SK-N-SH treated with all-trans-retinoic acid at 6 μM for 48 hours (cell line): ENCODE results near the gene DOC2B.

Experiments
- ARNTL ChIP-seq: fragments of 450-650 bp; formaldehyde crosslinking; IDR thresholded peaks from 2 replicates; pipeline ENCODE4 v1.5.0; 2020; ENCODE audit warnings: low read depth, mild to moderate bottlenecking, moderate library complexity, borderline replicate concordance
- PPARA ChIP-seq: fragments of 250-450 bp; sonication (Bioruptor Pico); IDR thresholded peaks from 2 replicates; pipeline ENCODE4 v1.5.0; 2020; ENCODE audit warnings: mild to moderate bottlenecking, borderline replicate concordance
- TOX ChIP-seq: fragments of 250-450 bp; sonication (Bioruptor Pico); IDR thresholded peaks from 2 replicates; pipeline ENCODE4 v1.8.0; 2021; ENCODE audit warnings: mild to moderate bottlenecking, moderate library complexity, borderline replicate concordance
- TF ChIP-seq, protein P1 (sequence below): fragments of 250-450 bp; sonication (Bioruptor Pico); IDR thresholded peaks from 2 replicates; pipeline ENCODE4 v1.5.0; 2020; ENCODE audit warnings: mild to moderate bottlenecking, moderate library complexity

DNA sequence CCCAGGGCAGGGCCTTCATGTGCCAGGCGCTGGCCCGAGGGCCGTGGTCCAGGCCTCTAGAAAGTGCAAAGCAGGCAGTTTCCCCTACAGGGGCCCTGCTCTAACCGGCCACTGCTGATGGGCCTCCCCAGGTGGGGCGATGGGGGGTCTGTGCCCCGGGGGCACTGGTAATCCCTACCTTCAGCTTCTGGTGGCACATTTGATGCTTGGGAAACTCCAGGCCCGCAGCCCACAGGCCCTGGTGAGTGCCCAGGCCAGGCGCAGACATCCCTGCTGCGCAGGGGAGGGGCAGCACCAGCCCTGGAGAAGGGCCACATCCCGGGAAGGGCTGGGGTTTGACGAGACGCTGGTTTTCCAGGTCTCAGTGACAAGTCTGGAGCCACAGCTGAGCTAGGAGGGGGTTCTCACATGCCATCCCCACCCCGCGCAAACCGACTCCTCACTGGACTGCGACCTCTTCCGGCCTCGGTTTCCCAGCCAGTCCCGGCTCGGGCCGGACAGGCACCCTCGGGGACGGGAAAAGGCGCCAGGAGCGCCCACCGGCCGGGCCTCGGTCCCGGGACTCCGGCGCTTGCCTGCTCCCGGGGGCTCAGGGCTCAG, 1.6 kb downstream of the DOC2B start:
- TF ChIP-seq, protein P1, sequence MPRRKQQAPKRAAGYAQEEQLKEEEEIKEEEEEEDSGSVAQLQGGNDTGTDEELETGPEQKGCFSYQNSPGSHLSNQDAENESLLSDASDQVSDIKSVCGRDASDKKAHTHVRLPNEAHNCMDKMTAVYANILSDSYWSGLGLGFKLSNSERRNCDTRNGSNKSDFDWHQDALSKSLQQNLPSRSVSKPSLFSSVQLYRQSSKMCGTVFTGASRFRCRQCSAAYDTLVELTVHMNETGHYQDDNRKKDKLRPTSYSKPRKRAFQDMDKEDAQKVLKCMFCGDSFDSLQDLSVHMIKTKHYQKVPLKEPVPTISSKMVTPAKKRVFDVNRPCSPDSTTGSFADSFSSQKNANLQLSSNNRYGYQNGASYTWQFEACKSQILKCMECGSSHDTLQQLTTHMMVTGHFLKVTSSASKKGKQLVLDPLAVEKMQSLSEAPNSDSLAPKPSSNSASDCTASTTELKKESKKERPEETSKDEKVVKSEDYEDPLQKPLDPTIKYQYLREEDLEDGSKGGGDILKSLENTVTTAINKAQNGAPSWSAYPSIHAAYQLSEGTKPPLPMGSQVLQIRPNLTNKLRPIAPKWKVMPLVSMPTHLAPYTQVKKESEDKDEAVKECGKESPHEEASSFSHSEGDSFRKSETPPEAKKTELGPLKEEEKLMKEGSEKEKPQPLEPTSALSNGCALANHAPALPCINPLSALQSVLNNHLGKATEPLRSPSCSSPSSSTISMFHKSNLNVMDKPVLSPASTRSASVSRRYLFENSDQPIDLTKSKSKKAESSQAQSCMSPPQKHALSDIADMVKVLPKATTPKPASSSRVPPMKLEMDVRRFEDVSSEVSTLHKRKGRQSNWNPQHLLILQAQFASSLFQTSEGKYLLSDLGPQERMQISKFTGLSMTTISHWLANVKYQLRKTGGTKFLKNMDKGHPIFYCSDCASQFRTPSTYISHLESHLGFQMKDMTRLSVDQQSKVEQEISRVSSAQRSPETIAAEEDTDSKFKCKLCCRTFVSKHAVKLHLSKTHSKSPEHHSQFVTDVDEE (CRISPR knock-in tag): no peak
- no peak for TF ChIP-seq TOX (CRISPR knock-in tag)
- no peak for TF ChIP-seq ARNTL (CRISPR knock-in tag)
- no peak for TF ChIP-seq PPARA (CRISPR knock-in tag)
